Measurements from ENCODE around the gene ACTL10.
A peak's percentile ranks its signal among the peaks of the same experiment; 100 is the strongest.

The ACTL10 gene

GRCh38 chr20:33677991-33678702, 11.4 kb downstream of the ACTL10 start:
- no peak for DNase-seq

GRCh38 chr20:33679758-33680485, 13.2 kb downstream of the ACTL10 start:
- DNase-seq, result peak in 1 of 2 donors; percentile 34

GRCh38 chr20:33680686-33681085, 13.9 kb downstream of the ACTL10 start:
- no peak for DNase-seq

- no peak for DNase-seq
Observed at GRCh38 chr20:33681288-33681687, 14.5 kb downstream of the ACTL10 start.

- no peak for DNase-seq
Observed at GRCh38 chr20:33681728-33682353, 15.1 kb downstream of the ACTL10 start.

GRCh38 chr20:33684533-33685327, 18.0 kb downstream of the ACTL10 start:
- DNase-seq, result no peak

- DNase-seq, result peak; percentile 67 to 81
Observed at GRCh38 chr20:33685328-33686099, 18.8 kb downstream of the ACTL10 start.

DNA sequence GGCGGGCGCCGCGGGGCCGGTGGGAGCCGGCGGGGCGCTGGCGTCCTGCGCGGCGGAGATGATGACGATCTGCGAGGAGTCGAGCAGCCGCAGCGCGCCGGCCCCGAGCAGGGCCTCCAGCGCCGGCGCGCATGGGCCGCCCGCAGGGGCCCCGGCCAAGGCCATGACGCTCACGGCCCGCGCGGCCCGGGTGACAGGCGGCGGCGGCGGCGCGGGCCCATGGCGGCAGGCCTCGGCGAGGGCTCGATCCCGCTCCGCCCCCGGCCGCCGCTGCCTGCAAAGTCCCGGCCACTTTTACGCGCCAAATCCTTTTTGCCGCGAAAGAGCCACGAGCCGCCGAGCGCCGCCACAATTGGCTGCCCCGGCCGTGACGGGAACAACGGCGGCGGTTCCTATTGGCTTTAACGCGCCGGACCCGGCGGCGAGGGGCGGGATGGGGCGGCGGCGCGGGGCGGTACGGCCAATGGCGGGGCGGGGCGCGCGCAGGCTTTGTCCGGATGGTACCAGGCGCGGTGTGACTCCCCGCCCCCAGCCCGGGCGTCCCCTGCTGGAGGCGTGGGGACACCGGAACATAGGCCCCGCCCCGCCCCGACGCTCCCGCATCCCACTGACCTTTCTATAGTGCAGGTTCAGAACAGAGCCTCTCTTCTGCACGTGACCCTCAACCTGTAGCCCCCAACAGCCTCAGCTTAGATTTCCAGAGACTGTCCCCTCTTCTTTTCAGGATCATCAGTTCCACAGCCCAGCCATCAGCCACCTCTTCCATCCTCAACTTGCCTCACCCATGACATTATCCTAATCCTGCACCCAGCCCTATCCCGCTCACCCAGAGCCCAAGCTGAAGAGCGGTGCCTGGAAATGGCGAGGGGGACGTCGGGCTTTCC, 19.6 kb downstream of the ACTL10 start, which contains the start of gene E2F1:
Gene E2F1, minus strand, starts transcription at position 286 of the 884 bp plus-strand sequence. Its CDS starts 121 bp downstream, at position 165.
- DNase-seq, result peak; percentile 96 to 98

DNA sequence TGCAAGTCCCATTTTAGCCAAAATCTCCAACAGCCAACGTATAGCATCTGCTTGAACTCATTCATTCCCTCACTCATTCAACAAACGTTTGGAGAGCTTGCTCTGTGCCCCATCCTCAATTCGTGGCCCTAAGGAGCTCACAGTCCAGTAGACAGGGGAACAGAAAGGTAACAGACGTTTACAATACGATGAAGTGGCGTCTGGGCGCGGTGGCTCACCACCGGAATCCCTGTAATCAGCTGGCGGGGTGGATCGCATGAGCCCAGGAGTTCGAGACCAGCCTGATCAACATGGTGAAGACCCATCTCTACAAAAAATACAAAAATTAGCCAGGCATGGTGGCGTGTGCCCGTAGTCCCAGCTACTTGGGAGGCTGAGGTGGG, 20.2 kb downstream of the ACTL10 start:
- peak in 1 of 2 donors; percentile 16 for DNase-seq

GRCh38 chr20:33687370-33687915, 20.7 kb downstream of the ACTL10 start:
- peak in 1 of 2 donors; percentile 16 for DNase-seq

- peak in 1 of 2 donors; percentile 16 for DNase-seq
Observed at GRCh38 chr20:33687993-33688937, 21.5 kb downstream of the ACTL10 start.

GRCh38 chr20:33688938-33689424, 22.2 kb downstream of the ACTL10 start:
- DNase-seq, result no peak

DNA sequence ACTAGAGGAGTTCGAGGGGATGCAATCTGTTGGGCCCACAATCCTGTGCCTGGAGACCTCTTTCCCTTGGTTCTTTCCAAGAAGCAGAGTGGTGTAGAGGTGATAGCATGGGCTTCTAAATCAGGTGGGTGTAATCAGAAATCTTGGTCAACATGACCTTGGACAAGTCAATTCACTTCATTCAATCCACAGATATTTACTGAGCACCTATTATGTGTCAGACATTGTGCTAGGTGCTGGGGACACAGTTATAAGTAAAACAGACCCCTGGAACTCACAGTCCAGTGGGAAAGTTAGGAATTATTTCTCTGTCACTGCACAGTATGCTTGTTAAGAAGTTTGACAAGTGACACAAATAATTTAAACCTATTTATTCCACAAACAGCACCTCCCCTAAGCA, 22.8 kb downstream of the ACTL10 start:
- no peak for DNase-seq

DNA sequence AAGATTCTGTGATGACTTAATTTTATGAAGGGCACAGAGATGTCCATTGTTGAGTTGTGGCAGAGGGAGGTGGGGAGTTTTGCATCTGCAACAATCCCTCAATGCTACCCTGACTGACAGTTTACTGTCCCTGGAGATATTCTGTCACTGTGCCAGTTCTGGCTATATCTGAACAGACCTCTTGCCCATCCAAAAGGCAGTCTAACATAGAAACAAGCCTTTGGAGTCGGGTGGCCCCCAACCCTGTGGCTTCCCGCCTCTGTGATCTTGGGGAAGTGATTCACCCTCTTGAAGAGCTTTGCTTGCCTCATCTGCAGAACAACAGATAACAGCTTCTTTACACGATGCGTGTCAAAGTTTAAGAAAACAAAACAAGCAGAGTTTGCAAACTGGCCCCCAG, 23.2 kb downstream of the ACTL10 start:
- DNase-seq, result peak; percentile 49

DNA sequence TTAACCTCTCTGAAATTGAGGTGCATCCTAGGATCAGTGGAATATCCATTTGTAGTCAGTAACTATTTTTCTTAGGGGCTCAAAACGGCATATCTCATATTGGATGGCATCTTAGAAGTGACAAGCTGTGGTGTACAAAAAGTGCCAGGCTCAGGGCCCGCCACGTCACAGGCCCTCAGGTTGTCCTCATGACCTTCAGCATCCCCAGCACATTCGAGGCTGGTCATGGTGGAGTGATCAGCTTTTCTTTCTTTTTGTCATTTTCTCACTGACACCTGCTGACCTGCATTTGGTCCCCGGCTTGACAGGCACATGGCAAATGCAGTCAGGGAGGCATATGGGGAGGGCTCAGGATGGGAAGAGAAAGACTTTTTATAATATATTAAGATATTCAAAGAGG, 26.5 kb downstream of the ACTL10 start:
- DNase-seq, result no peak

DNA sequence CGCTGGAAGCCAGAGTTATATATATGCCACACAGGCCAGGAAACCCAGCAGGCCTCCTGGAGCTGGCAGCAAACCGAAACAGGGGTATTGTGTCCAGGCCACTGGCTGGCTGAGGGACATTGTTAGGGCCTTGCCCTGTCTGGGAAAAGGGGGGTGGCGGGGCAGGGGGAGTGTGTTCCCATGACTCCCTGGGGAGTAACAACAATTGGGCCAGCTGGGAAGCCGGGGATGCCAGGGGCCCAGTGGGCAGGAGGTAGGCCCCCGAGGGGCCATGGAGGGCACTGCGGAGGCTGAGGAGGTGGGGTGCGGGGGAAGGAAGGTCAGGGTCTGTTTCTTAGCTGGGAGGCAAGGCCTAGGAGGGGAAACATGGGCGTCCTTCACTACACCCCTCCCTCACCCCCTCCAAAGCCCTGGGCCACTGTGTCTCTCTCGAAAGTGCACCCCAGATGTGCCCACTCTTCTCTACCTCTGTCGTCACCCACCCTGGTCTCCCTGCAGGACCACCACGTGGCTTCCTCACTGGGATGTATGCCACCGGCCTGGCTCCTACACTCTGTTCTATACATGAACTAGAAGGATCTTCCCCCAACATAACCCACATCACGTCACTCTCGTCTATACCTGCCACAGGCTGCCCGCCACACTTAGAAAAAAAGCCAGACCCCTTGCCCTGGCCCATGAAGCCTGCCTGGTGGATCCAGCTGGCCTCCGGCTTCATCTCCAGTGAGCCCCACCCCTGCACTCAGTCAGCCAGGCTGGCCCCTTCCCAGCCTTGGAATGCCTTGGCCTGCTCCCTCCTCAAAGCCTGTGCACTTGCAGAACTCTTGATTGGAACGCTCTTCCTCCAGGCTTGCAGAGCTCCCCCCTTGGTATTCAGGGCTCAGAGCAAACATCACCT, 27.2 kb downstream of the ACTL10 start:
- DNase-seq, result no peak

- DNase-seq, result no peak
Observed at GRCh38 chr20:33694639-33695012, 27.9 kb downstream of the ACTL10 start.

- DNase-seq, result no peak
Observed at GRCh38 chr20:33696448-33696847, 29.7 kb downstream of the ACTL10 start.

Data from stimulated activated CD4-positive, alpha-beta T cell treated with anti-CD3 and anti-CD28 coated beads, Interleukin-2, amount 100 ng/mL, for 24 hours (primary cell).